ENCODE measurements around the gene DNHD1. TPM values are rescaled to one million over a fixed set of nuclear protein-coding genes. Genes with fewer than 3 reads are reported as not detected.

The DNHD1 gene
- total and polyA plus RNA-seq, 2 of the 4 experiments (the other 2 are of a cell fraction) = 1.8 to 3.6 TPM

- no peak overlapping the region for H3K14ac ChIP-seq (replicated peaks; ENCODE audit: low read depth, low read length)
- intact Hi-C loops (cut with micrococcal nuclease) = no loop called here
- no peak overlapping the region for H2BK120ac ChIP-seq (ENCODE audit: low read depth, low read length)
- no peaks in the 10 kb centered on the region for H3K4me1 ChIP-seq (ENCODE audit: control insufficient read depth, insufficient read depth, low read length)
- dilution Hi-C loops (cut with HindIII; ENCODE audit: low sequenced_read_pairs, unreplicated experiment) = no loop called here
- no peak for DNase-seq
- H2AK5ac ChIP-seq (ENCODE audit: low read depth, low read length) = no peak overlapping the region
- H2AFZ ChIP-seq (replicated peaks; ENCODE audit: low read length, poor library complexity) = no peak overlapping the region
- no peaks in the 10 kb centered on the region for H3K27me3 ChIP-seq (ENCODE audit: control insufficient read depth, insufficient read depth, low read length)
- H3K56ac ChIP-seq (ENCODE audit: extremely low read depth, insufficient read depth, low read length) = no peak overlapping the region
- H3K9me3 ChIP-seq (ENCODE audit: control insufficient read depth, insufficient read depth, low read length) = no peaks in the 10 kb centered on the region
- H3K4me3 ChIP-seq (ENCODE audit: insufficient read depth, low read depth, low read length) = no peak overlapping the region
- H3K18ac ChIP-seq (ENCODE audit: low read depth, low read length) = no peak overlapping the region
- no peak overlapping the region for H2AK9ac ChIP-seq (replicated peaks; ENCODE audit: low read depth, low read length, poor library complexity)
- no peak overlapping the region for H2BK15ac ChIP-seq (ENCODE audit: low read depth, low read length)
- H3K27ac ChIP-seq (ENCODE audit: insufficient read depth, low read length) = no peak overlapping the region
- in situ Hi-C loops (cut with MboI; ENCODE audit: low sequenced_read_pairs) = no loop called here
- H3K4me2 ChIP-seq (ENCODE audit: low read depth, low read length) = no peak overlapping the region
- H2BK5ac ChIP-seq (ENCODE audit: low read depth, low read length, poor library complexity, severe bottlenecking) = no peak overlapping the region
- POLR2A ChIA-PET (ENCODE audit: unreplicated experiment) = no interaction called here
- H4K91ac ChIP-seq (ENCODE audit: insufficient read depth, low read depth, low read length) = no peak overlapping the region
- ATAC-seq (ENCODE audit: low read depth) = no peak
- H3K79me1 ChIP-seq (ENCODE audit: low read depth in 1 of 2, low read length in 2 of 2) = peaks cover 0 to 8% of the 10 kb centered on the region in 2 experiments; a peak in 2 of 4 replicates
- CTCF ChIA-PET = no interaction called here
- TF ChIP-seq POLR2A (IDR thresholded peaks at IDR 0.05; ENCODE audit: low read depth, low read length) (no peak), RAD21 (IDR thresholded peaks at IDR 0.05; ENCODE audit: low read length) (no peak), RCOR1 (IDR thresholded peaks at IDR 0.05; ENCODE audit: insufficient replicate concordance, low read length) (no peak), RFX5 (IDR thresholded peaks at IDR 0.05; ENCODE audit: low read depth, low read length) (no peak), CEBPB (IDR thresholded peaks at IDR 0.05; ENCODE audit: low read depth, low read length) (no peak), NFE2L2 (IDR thresholded peaks at IDR 0.05; ENCODE audit: low read depth, low read length) (no peak), CTCF (conservative IDR thresholded peaks at IDR 0.05; ENCODE audit: low read depth, low read length) (no peak), CHD1 (IDR thresholded peaks at IDR 0.05; ENCODE audit: low read depth, low read length) (no peak), FOS (IDR thresholded peaks at IDR 0.05; ENCODE audit: low read depth, low read length) (no peak), SMC3 (IDR thresholded peaks at IDR 0.05; ENCODE audit: low read depth, low read length) (no peak), BHLHE40 (IDR thresholded peaks at IDR 0.05; ENCODE audit: low read depth, low read length) (no peak)
- TF ChIP-seq, protein P1, sequence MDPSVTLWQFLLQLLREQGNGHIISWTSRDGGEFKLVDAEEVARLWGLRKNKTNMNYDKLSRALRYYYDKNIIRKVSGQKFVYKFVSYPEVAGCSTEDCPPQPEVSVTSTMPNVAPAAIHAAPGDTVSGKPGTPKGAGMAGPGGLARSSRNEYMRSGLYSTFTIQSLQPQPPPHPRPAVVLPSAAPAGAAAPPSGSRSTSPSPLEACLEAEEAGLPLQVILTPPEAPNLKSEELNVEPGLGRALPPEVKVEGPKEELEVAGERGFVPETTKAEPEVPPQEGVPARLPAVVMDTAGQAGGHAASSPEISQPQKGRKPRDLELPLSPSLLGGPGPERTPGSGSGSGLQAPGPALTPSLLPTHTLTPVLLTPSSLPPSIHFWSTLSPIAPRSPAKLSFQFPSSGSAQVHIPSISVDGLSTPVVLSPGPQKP (IDR thresholded peaks at IDR 0.05; ENCODE audit: borderline replicate concordance, low read depth, low read length) = no peak
- no peak overlapping the region for H2BK20ac ChIP-seq (ENCODE audit: low read depth, low read length)
- H3K36me3 ChIP-seq (ENCODE audit: control insufficient read depth, insufficient read depth, low read length) = peaks cover 53% of the 10 kb centered on the region
- no peak overlapping the region for H4K8ac ChIP-seq (ENCODE audit: low read depth in 2 of 2, low read length in 2 of 2)
- peaks cover 5% of the 10 kb centered on the region; the same call in 1 of the 2 replicates for H4K20me1 ChIP-seq (ENCODE audit: insufficient read depth, low read length)
- no peak overlapping the region for H3K4ac ChIP-seq (ENCODE audit: low read depth, low read length)
- peaks cover 4% of the 10 kb centered on the region; the same call in 1 of the 2 replicates for H3K9me1 ChIP-seq (ENCODE audit: insufficient read depth, low read length)
- no peak overlapping the region for H3K23ac ChIP-seq (ENCODE audit: low read depth, low read length)
- WGBS, 2 experiments (ENCODE audit: extremely low coverage in 2 of 2, insufficient read length in 1 of 2) = 94% methylated on average over 46 of the region's 56 CpGs; no CpG with 5 or more reads in 1 of the 2 experiments
- no peak overlapping the region for H4K5ac ChIP-seq (ENCODE audit: low read depth, low read length)
- BruUV-seq (replicated peaks) = no TSS peak
- H3K9ac ChIP-seq (ENCODE audit: low read depth, low read length) = no peak overlapping the region
Measured at GRCh38 chr11:6456361-6457073, 40.6 kb upstream of the DNHD1 start.
